Trophoblast cell (in vitro differentiated cells and primary cell): Measurements from ENCODE around the gene C8G.

Source experiments
- DNase-seq, 2 donors: peaks; one replicate each; pipeline ENCODE4 v3.0.0-alpha.2; 2016
- H2AFZ ChIP-seq: 2 replicates; pipeline ENCODE4 v1.6.1; 2013; ENCODE audit warnings: low read length, moderate library complexity, mild to moderate bottlenecking; ENCODE audit not compliant: insufficient read depth, poor library complexity
- H2AK5ac ChIP-seq: 2 replicates; pipeline ENCODE4 v1.6.1; 2013; ENCODE audit warnings: mild to moderate bottlenecking, low read length
- H2BK120ac ChIP-seq: 2 replicates; pipeline ENCODE4 v1.6.1; 2013; ENCODE audit warnings: low read length, mild to moderate bottlenecking, moderate library complexity; ENCODE audit not compliant: insufficient read depth, poor library complexity
- H2BK12ac ChIP-seq: 2 replicates; pipeline ENCODE4 v1.6.1; 2013; ENCODE audit warnings: mild to moderate bottlenecking, low read length, moderate library complexity
- H2BK5ac ChIP-seq: 2 replicates; pipeline ENCODE4 v1.6.1; 2013; ENCODE audit warnings: low read length, low read depth, moderate library complexity, mild to moderate bottlenecking; ENCODE audit not compliant: poor library complexity
- H3K14ac ChIP-seq: 2 replicates; pipeline ENCODE4 v1.6.1; 2013; ENCODE audit warnings: mild to moderate bottlenecking, low read length
- H3K18ac ChIP-seq: 2 replicates; pipeline ENCODE4 v1.6.1; 2013; ENCODE audit warnings: mild to moderate bottlenecking, low read length
- H3K23ac ChIP-seq: 2 replicates; pipeline ENCODE4 v1.6.1; 2013; ENCODE audit warnings: low read length
- H3K27ac ChIP-seq: 2 replicates; pipeline ENCODE4 v1.5.1; 2013; ENCODE audit warnings: low read depth, mild to moderate bottlenecking, inconsistent platforms, low read length, moderate library complexity
- H3K27me3 ChIP-seq: 2 replicates; pipeline ENCODE4 v1.6.1; 2013; ENCODE audit warnings: inconsistent platforms, mild to moderate bottlenecking, low read length, moderate library complexity; ENCODE audit not compliant: insufficient read depth
- H3K36me3 ChIP-seq, 2 experiments: 1 replicate in 1 of 2; 2 replicates in 1 of 2; pipeline ENCODE4 v1.6.1; 2013; ENCODE audit warnings: low read length in 2 of 2, mild to moderate bottlenecking in 2 of 2, moderate library complexity in 1 of 2; ENCODE audit not compliant: insufficient read depth in 2 of 2, control insufficient read depth in 1 of 2
- H3K4ac ChIP-seq: 2 replicates; pipeline ENCODE4 v1.6.1; 2013; ENCODE audit warnings: low read depth, mild to moderate bottlenecking, low read length, moderate library complexity
- H3K4me1 ChIP-seq, 2 experiments: 1 replicate in 1 of 2; 2 replicates in 1 of 2; pipeline ENCODE4 v1.6.1; 2013; ENCODE audit warnings: low read length in 2 of 2, mild to moderate bottlenecking in 2 of 2, moderate library complexity in 1 of 2; ENCODE audit not compliant: insufficient read depth in 2 of 2, control insufficient read depth in 1 of 2
- H3K4me2 ChIP-seq: 2 replicates; pipeline ENCODE4 v1.6.1; 2013; ENCODE audit warnings: inconsistent platforms, mild to moderate bottlenecking, low read length, moderate library complexity
- H3K4me3 ChIP-seq: 2 replicates; pipeline ENCODE4 v1.5.1; 2013; ENCODE audit warnings: mild to moderate bottlenecking, low read depth, low read length, inconsistent platforms
- H3K79me1 ChIP-seq: one replicate; pipeline ENCODE4 v1.6.1; 2013; ENCODE audit warnings: low read length
- H3K79me2 ChIP-seq: 2 replicates; pipeline ENCODE4 v1.6.1; 2013; ENCODE audit warnings: low read length, mild to moderate bottlenecking; ENCODE audit not compliant: control insufficient read depth, insufficient read depth, poor library complexity
- H3K9ac ChIP-seq: 2 replicates; pipeline ENCODE4 v1.6.1; 2013; ENCODE audit warnings: mild to moderate bottlenecking, low read length
- H3K9me3 ChIP-seq: 2 replicates; pipeline ENCODE4 v1.6.1; 2013; ENCODE audit warnings: low read depth, mild to moderate bottlenecking, control low read depth, inconsistent platforms, low read length; ENCODE audit not compliant: insufficient read depth
- H4K12ac ChIP-seq: 2 replicates; pipeline ENCODE4 v1.6.1; 2013; ENCODE audit warnings: low read depth, mild to moderate bottlenecking, low read length, moderate library complexity
- H4K8ac ChIP-seq: 2 replicates; pipeline ENCODE4 v1.6.1; 2013; ENCODE audit warnings: low read depth, mild to moderate bottlenecking, low read length, moderate library complexity
- H4K91ac ChIP-seq: one replicate; pipeline ENCODE4 v1.6.1; 2013; ENCODE audit warnings: low read depth, mild to moderate bottlenecking, low read length, moderate library complexity
- WGBS: extraction: QIAGEN DNeasy Blood & Tissue Kit; methylation state at CpG from one replicate; pipeline ENCODE4 v1.1.7; 2013; ENCODE audit warnings: missing lambda C conversion rate; ENCODE audit not compliant: insufficient read length, insufficient coverage; ENCODE audit errors: extremely low coverage; 5-methylcytosine and 5-hydroxymethylcytosine counted together

The C8G gene

GRCh38 chr9:136910901-136911245 is 34.2 kb upstream of the C8G start:
- H4K8ac ChIP-seq, result no peak overlapping the region
- H4K91ac ChIP-seq, result no peak overlapping the region
- no peak for DNase-seq
- H3K4me3 ChIP-seq, result no peak overlapping the region
- H3K23ac ChIP-seq, result no peak overlapping the region
- H2BK120ac ChIP-seq, result no peak overlapping the region
- H3K4me2 ChIP-seq, result no peak overlapping the region
- H2AFZ ChIP-seq, result no peak overlapping the region
- H3K14ac ChIP-seq, result no peak overlapping the region
- no peaks in the 10 kb centered on the region for H3K9me3 ChIP-seq
- H3K4me1 ChIP-seq, result no peaks in the 10 kb centered on the region
- H2BK5ac ChIP-seq, result no peak overlapping the region
- no CpG with 5 or more reads among the region's 12 CpGs for WGBS
- H3K4ac ChIP-seq, result no peak overlapping the region
- H3K18ac ChIP-seq, result no peak overlapping the region
- no peak overlapping the region for H4K12ac ChIP-seq
- H3K79me2 ChIP-seq, result no peaks in the 10 kb centered on the region
- no peaks in the 10 kb centered on the region for H3K79me1 ChIP-seq
- no peak overlapping the region for H2BK12ac ChIP-seq
- H3K36me3 ChIP-seq, result peaks cover 66 to 68% of the 10 kb centered on the region in 2 experiments
- H3K27ac ChIP-seq, result no peak overlapping the region
- no peak overlapping the region for H2AK5ac ChIP-seq
- H3K9ac ChIP-seq, result no peak overlapping the region
- no peaks in the 10 kb centered on the region for H3K27me3 ChIP-seq

DNA sequence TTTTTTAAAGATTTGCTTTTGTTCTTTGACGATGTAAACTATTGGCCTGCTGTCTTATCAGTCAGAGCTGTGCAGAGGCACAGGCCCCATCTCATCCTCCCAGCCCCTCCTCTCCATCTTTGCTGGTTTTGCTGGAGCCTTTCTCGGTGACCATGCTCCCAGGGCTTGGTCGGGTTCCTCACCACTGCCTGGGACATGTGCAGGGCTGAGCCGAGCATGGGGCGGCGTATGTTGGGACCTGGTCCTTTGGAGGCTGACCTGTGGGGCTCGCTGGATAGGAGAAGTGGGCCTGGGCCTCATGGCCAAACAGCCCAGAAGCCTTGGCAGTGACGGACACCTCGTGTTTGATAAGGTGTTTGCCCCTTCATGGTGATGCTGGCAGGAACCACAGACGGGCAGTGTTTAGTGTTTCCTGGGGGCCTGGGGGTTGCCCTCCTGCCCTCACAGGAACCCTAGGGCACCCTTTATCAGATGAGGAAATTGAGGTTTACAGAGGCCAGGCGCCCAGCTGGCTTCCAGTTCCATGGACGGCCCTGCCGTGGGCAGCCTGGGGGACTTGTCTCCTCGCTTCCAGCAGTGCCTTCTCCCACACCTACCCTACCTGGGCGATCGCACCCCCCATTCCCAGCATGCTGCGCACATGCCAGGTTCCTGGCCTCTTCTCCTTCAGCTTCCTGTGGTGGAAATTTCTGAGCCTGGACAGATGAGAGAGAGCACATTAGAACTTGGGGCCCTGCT is 31.2 kb upstream of the C8G start:
- DNase-seq, result no peak
- no peaks in the 10 kb centered on the region for H3K79me1 ChIP-seq
- no peak overlapping the region for H4K91ac ChIP-seq
- no peak overlapping the region for H4K8ac ChIP-seq
- H2AFZ ChIP-seq, result no peak overlapping the region
- no peak overlapping the region for H2BK12ac ChIP-seq
- H3K27me3 ChIP-seq, result no peaks in the 10 kb centered on the region
- H3K9ac ChIP-seq, result no peak overlapping the region
- no peak overlapping the region for H4K12ac ChIP-seq
- H3K9me3 ChIP-seq, result peaks cover 2% of the 10 kb centered on the region
- H2BK120ac ChIP-seq, result no peak overlapping the region
- H3K4me1 ChIP-seq, result no peaks in the 10 kb centered on the region
- no peak overlapping the region for H3K18ac ChIP-seq
- no peak overlapping the region for H3K23ac ChIP-seq
- no peak overlapping the region for H2AK5ac ChIP-seq
- no peak overlapping the region for H3K4me3 ChIP-seq
- H3K79me2 ChIP-seq, result no peaks in the 10 kb centered on the region
- no peak overlapping the region for H3K4me2 ChIP-seq
- peaks cover 62 to 66% of the 10 kb centered on the region in 2 experiments for H3K36me3 ChIP-seq
- no peak overlapping the region for H3K27ac ChIP-seq
- H3K4ac ChIP-seq, result no peak overlapping the region
- no CpG with 5 or more reads among the region's 17 CpGs for WGBS
- no peak overlapping the region for H3K14ac ChIP-seq
- no peak overlapping the region for H2BK5ac ChIP-seq

GRCh38 chr9:136915632-136916329 is 29.3 kb upstream of the C8G start:
- peaks cover 2% of the 10 kb centered on the region for H3K9me3 ChIP-seq

DNA sequence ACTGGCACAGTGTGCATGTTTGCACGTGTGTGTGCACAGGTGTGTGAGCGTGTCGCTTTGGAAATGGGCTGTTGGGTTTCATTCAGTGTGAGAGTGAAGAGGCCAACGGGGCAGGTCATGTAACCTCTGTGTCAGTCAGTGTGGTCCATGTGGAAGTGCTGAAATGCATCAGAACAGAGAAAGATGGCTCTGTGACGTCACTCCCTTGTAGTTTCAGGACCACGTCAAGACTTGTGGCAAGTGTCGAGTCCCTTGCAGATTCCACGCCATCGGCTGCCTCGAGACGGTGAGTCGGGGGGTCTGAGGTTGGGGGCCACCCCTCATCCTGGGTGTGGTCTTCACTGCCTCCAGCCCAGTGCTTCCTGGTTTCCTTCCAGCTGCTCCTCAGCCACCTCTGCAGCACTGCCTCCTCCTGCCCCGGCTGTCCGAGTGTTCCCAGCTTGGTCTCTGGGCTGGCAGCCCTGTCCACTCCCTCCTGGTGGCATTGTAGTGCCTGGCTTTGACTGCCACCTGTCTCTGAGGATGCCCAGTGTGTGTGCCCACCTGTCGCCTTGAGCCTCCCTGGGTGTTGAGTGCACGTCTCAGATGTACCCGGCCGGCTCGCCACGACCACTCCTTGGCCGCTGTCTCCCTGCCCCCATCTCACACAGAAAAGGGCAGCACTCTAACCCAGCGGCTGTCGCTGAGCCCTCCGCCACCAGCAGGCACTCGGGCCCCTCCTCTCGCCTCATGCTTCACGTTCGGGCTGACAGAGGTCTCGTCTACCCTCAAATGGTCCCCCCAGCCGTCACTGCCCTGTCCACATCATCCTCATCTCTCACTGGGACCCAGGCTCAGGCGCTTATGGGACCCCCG is 28.5 kb upstream of the C8G start:
- Histone ChIP-seq H3K27ac (no peak overlapping the region), H3K9ac (no peak overlapping the region), H3K23ac (no peak overlapping the region), H3K14ac (no peak overlapping the region), H2BK12ac (no peak overlapping the region), H3K18ac (no peak overlapping the region), H2AK5ac (no peak overlapping the region), H2AFZ (no peak overlapping the region), H3K9me3 (peaks cover 2% of the 10 kb centered on the region), H3K27me3 (no peaks in the 10 kb centered on the region), H4K8ac (no peak overlapping the region), H2BK5ac (no peak overlapping the region), H2BK120ac (no peak overlapping the region), H3K4ac (no peak overlapping the region), H3K79me1 (no peaks in the 10 kb centered on the region), H3K4me3 (peak overlapping the region; percentile 39), H3K4me1 (no peaks in the 10 kb centered on the region), H4K12ac (no peak overlapping the region), H3K36me3 (peaks cover 60 to 63% of the 10 kb centered on the region in 2 experiments), H3K79me2 (no peaks in the 10 kb centered on the region), H3K4me2 (no peak overlapping the region), H4K91ac (no peak overlapping the region)
- DNase-seq, result no peak
- no CpG with 5 or more reads among the region's 32 CpGs for WGBS

More at GRCh38 chr9:136915632-136916329, 29.3 kb upstream of the C8G start:
- no peak overlapping the region for H3K23ac ChIP-seq
- WGBS, result no CpG with 5 or more reads among the region's 21 CpGs
- no peak overlapping the region for H4K91ac ChIP-seq
- H2BK5ac ChIP-seq, result no peak overlapping the region
- no peaks in the 10 kb centered on the region for H3K27me3 ChIP-seq
- H3K9ac ChIP-seq, result no peak overlapping the region
- no peak overlapping the region for H2AFZ ChIP-seq
- no peak overlapping the region for H2BK12ac ChIP-seq
- H2AK5ac ChIP-seq, result no peak overlapping the region
- no peaks in the 10 kb centered on the region for H3K79me1 ChIP-seq
- H2BK120ac ChIP-seq, result no peak overlapping the region
- H4K12ac ChIP-seq, result no peak overlapping the region
- H3K4ac ChIP-seq, result no peak overlapping the region
- H3K36me3 ChIP-seq, result peaks cover 59 to 61% of the 10 kb centered on the region in 2 experiments
- H3K79me2 ChIP-seq, result no peaks in the 10 kb centered on the region
- DNase-seq, result no peak
- no peak overlapping the region for H3K4me2 ChIP-seq
- no peak overlapping the region for H3K14ac ChIP-seq
- H4K8ac ChIP-seq, result no peak overlapping the region
- H3K27ac ChIP-seq, result no peak overlapping the region
- no peak overlapping the region for H3K18ac ChIP-seq
- H3K4me3 ChIP-seq, result peak overlapping the region; percentile 39
- no peaks in the 10 kb centered on the region for H3K4me1 ChIP-seq
